ENCODE results near the gene SNURF.
"Not testable (repeated sequence)": the region's sequence is repeated elsewhere in the genome, so short reads cannot be mapped to it uniquely, and the experiment has no call there.

Gene SNURF

DNA sequence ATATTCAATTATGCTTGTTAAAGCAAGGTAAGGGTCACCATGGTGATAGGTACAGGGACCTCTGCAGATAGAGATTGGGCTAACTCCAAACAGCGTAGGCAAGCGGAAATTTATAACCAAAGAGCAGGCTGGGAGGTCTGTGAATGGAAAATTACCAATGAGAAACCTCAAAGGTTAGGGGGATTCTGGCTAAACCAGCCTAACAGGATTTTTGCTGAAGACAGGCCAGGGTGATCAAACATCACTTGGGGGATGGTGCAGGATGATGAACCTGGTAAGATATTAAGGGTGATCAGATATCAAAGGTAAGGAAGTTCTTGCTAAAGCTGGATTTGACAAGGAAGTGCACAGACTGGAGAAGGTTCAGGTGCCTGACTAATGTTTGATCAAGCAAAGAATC, 35.3 kb upstream of the SNURF start:
- no peak overlapping the region for H3K27ac ChIP-seq (ENCODE audit: low read depth, low read length)
- H3K9ac ChIP-seq (ENCODE audit: low read length): no peak overlapping the region
- no peaks in the 10 kb centered on the region for H3K79me2 ChIP-seq (ENCODE audit: insufficient read depth, low read length)
- H3K9me2 ChIP-seq (replicated peaks; ENCODE audit: insufficient read depth, low read length): no peaks in the 10 kb centered on the region
- peaks cover 5% of the 10 kb centered on the region; the same call in 1 of the 2 replicates for H3K9me3 ChIP-seq (ENCODE audit: insufficient read depth, low read length)
- no peak overlapping the region for H3K4me3 ChIP-seq (ENCODE audit: insufficient read depth, low read length, poor library complexity, severe bottlenecking)
- H3K36me3 ChIP-seq (ENCODE audit: low read length): no peaks in the 10 kb centered on the region
- no peaks in the 10 kb centered on the region for H4K20me1 ChIP-seq (ENCODE audit: low read depth, low read length)
- no peaks in the 10 kb centered on the region for H3F3A ChIP-seq (ENCODE audit: insufficient read depth)
- H3K27me3 ChIP-seq (ENCODE audit: low read length): no peaks in the 10 kb centered on the region
- TF ChIP-seq, protein P1, sequence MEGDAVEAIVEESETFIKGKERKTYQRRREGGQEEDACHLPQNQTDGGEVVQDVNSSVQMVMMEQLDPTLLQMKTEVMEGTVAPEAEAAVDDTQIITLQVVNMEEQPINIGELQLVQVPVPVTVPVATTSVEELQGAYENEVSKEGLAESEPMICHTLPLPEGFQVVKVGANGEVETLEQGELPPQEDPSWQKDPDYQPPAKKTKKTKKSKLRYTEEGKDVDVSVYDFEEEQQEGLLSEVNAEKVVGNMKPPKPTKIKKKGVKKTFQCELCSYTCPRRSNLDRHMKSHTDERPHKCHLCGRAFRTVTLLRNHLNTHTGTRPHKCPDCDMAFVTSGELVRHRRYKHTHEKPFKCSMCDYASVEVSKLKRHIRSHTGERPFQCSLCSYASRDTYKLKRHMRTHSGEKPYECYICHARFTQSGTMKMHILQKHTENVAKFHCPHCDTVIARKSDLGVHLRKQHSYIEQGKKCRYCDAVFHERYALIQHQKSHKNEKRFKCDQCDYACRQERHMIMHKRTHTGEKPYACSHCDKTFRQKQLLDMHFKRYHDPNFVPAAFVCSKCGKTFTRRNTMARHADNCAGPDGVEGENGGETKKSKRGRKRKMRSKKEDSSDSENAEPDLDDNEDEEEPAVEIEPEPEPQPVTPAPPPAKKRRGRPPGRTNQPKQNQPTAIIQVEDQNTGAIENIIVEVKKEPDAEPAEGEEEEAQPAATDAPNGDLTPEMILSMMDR (IDR thresholded peaks at IDR 0.05; ENCODE audit: insufficient read depth, low read length, poor library complexity, severe bottlenecking): no peak
- no peak for TF ChIP-seq EZH2phosphoT487 (conservative IDR thresholded peaks at IDR 0.05; ENCODE audit: low read length)
- no peak overlapping the region for H2AFZ ChIP-seq (ENCODE audit: low read depth, low read length, severe bottlenecking)
- no peak overlapping the region for H3K4me2 ChIP-seq (ENCODE audit: low read depth, low read length, poor library complexity, severe bottlenecking)

DNA sequence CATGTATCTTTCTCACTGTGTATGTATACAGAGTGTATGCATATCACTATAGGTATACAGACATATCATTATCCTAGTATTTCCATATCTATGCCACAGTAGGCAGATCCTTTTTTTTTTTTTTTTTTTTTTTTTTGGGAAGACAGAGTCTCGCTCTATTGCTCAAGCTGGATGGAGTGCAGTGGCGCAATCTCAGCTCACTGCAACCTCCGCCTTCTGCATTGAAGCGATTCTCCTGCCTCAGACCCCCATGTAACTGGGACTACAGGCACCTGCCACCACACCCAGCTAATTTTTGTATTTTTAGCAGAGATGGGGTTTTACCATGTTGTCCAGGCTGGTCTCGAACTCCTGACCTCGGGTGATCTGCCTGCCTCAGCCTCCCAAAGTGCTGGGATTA, 32.0 kb upstream of the SNURF start:
- H3K4me3 ChIP-seq (ENCODE audit: insufficient read depth, low read length, poor library complexity, severe bottlenecking); H3K9me2 ChIP-seq (replicated peaks; ENCODE audit: insufficient read depth, low read length); H2AFZ ChIP-seq (ENCODE audit: low read depth, low read length, severe bottlenecking); H3K9me3 ChIP-seq (ENCODE audit: insufficient read depth, low read length); H3K27ac ChIP-seq (ENCODE audit: low read depth, low read length); H4K20me1 ChIP-seq (ENCODE audit: low read depth, low read length); H3K79me2 ChIP-seq (ENCODE audit: insufficient read depth, low read length); H3K4me2 ChIP-seq (ENCODE audit: low read depth, low read length, poor library complexity, severe bottlenecking); H3K36me3 ChIP-seq (ENCODE audit: low read length); H3F3A ChIP-seq (ENCODE audit: insufficient read depth); H3K27me3 ChIP-seq (ENCODE audit: low read length); H3K9ac ChIP-seq (ENCODE audit: low read length): not testable (repeated sequence)

DNA sequence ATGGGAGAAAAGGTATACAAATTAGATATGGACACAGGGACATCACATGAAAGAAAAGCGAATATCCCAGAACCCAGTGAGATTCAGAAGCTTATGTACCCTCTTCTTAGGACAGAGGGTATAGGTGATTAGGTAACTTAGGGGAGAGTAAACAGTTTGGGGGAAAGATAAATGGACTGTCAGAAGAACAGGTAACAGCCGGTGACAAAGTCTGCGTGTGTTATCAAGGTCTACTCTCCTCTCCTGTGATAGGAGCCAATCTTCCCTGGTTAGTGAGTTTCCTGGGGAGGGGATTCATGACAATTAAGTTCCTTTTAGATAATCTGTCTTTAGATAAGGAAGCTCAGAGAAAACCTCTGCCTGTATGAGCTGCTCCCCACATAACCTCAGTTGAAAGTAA, 30.6 kb upstream of the SNURF start:
- H3K9me3 ChIP-seq (ENCODE audit: insufficient read depth, low read length): no peaks in the 10 kb centered on the region
- no peaks in the 10 kb centered on the region for H3K79me2 ChIP-seq (ENCODE audit: insufficient read depth, low read length)
- no peaks in the 10 kb centered on the region for H3F3A ChIP-seq (ENCODE audit: insufficient read depth)
- H2AFZ ChIP-seq (ENCODE audit: low read depth, low read length, severe bottlenecking): no peak overlapping the region
- H3K9ac ChIP-seq (ENCODE audit: low read length): no peak overlapping the region
- no peak overlapping the region for H3K4me3 ChIP-seq (ENCODE audit: insufficient read depth, low read length, poor library complexity, severe bottlenecking)
- TF ChIP-seq, protein P1 (IDR thresholded peaks at IDR 0.05; ENCODE audit: insufficient read depth, low read length, poor library complexity, severe bottlenecking): no peak
- no peak for TF ChIP-seq EZH2phosphoT487 (conservative IDR thresholded peaks at IDR 0.05; ENCODE audit: low read length)
- H3K27me3 ChIP-seq (ENCODE audit: low read length): no peaks in the 10 kb centered on the region
- H3K27ac ChIP-seq (ENCODE audit: low read depth, low read length): no peak overlapping the region
- H4K20me1 ChIP-seq (ENCODE audit: low read depth, low read length): no peaks in the 10 kb centered on the region
- H3K36me3 ChIP-seq (ENCODE audit: low read length): no peaks in the 10 kb centered on the region
- no peaks in the 10 kb centered on the region for H3K9me2 ChIP-seq (replicated peaks; ENCODE audit: insufficient read depth, low read length)
- H3K4me2 ChIP-seq (ENCODE audit: low read depth, low read length, poor library complexity, severe bottlenecking): no peak overlapping the region

DNA sequence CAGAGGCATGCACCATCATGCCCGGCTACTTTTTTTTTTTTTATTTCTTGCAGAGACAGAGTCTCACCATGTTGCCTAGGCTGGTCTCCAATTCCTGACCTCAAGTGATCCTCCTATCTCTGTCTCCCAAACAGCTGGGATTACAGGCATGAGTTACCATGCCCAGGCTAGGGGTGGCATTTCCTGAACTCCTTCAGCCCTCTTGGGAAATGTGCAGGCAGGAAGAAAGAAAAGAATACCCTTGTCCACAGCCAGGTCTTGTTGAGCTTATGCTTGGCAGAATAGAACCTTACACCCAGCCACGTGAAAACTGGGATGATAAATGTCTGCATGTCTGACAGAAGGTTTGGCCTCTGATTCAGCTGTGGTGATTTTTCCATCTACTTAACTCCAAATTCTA, 30.2 kb upstream of the SNURF start:
- H4K20me1 ChIP-seq (ENCODE audit: low read depth, low read length): no peaks in the 10 kb centered on the region
- no peaks in the 10 kb centered on the region for H3F3A ChIP-seq (ENCODE audit: insufficient read depth)

DNA sequence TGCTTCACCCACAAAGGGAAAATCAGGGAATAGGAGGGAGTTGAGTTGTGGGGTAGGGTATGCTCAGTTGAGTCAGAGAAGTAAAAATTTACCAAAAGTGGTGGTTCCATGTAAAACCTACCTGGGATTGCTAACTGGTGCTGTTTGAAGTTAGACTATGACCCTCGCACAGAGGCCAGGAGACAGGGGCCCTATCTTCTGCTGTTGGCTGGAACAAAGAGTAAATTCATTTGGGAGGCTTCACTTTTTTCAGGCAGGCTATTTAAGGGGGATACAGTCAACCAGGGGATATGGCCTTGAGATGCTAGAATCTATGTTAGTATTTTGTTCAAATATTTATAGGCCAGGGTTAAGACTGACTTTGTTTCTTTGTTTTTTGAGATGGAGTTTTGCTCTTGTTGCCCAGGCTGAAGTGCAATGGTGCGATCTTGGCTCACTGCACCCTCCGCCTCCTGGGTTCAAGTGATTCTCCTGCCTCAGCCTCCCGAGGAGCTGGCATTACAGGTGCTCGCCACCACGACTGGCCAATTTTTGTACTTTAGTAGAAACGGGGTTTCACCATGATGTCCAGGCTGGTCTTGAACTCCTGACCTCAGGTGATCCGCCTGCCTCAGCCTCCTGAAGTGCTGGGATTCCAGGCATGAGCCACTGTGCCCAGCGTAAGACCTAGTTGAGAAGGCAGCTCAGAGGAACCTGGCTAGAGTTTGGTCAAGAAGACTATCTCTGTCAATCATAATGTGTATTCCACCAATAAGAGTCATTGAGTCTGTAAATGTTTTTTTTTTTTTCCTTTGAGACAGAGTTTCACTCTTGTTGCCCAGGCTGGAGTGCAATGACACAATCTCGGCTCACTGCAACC, 22.7 kb upstream of the SNURF start:
- H3K36me3 ChIP-seq (ENCODE audit: low read length); H4K20me1 ChIP-seq (ENCODE audit: low read depth, low read length); H3K79me2 ChIP-seq (ENCODE audit: insufficient read depth, low read length); H3K9me2 ChIP-seq (replicated peaks; ENCODE audit: insufficient read depth, low read length); H3K27ac ChIP-seq (ENCODE audit: low read depth, low read length); H3K4me2 ChIP-seq (ENCODE audit: low read depth, low read length, poor library complexity, severe bottlenecking); H2AFZ ChIP-seq (ENCODE audit: low read depth, low read length, severe bottlenecking); H3K9ac ChIP-seq (ENCODE audit: low read length); H3F3A ChIP-seq (ENCODE audit: insufficient read depth); H3K27me3 ChIP-seq (ENCODE audit: low read length); H3K4me3 ChIP-seq (ENCODE audit: insufficient read depth, low read length, poor library complexity, severe bottlenecking); H3K9me3 ChIP-seq (ENCODE audit: insufficient read depth, low read length): not testable (repeated sequence)

More for the DNA sequence above, 30.2 kb upstream of the SNURF start:
- H3K79me2 ChIP-seq (ENCODE audit: insufficient read depth, low read length): no peaks in the 10 kb centered on the region
- no peaks in the 10 kb centered on the region for H3K27me3 ChIP-seq (ENCODE audit: low read length)
- TF ChIP-seq EZH2phosphoT487 (conservative IDR thresholded peaks at IDR 0.05; ENCODE audit: low read length): no peak
- TF ChIP-seq, protein P1 (IDR thresholded peaks at IDR 0.05; ENCODE audit: insufficient read depth, low read length, poor library complexity, severe bottlenecking): no peak
- H2AFZ ChIP-seq (ENCODE audit: low read depth, low read length, severe bottlenecking): no peak overlapping the region
- no peaks in the 10 kb centered on the region for H3K9me3 ChIP-seq (ENCODE audit: insufficient read depth, low read length)
- H3K27ac ChIP-seq (ENCODE audit: low read depth, low read length): no peak overlapping the region
- no peak overlapping the region for H3K4me3 ChIP-seq (ENCODE audit: insufficient read depth, low read length, poor library complexity, severe bottlenecking)
- no peak overlapping the region for H3K4me2 ChIP-seq (ENCODE audit: low read depth, low read length, poor library complexity, severe bottlenecking)
- no peaks in the 10 kb centered on the region for H3K9me2 ChIP-seq (replicated peaks; ENCODE audit: insufficient read depth, low read length)
- H3K9ac ChIP-seq (ENCODE audit: low read length): no peak overlapping the region
- no peaks in the 10 kb centered on the region for H3K36me3 ChIP-seq (ENCODE audit: low read length)
